GM23338 (cell line): ENCODE data around the gene NPL.

Experiments
- EZH2 ChIP-seq: fragments of 200-600 bp; sonication (generic); IDR thresholded peaks from one replicate; pipeline ENCODE4 v1.8.0; 2017; ENCODE audit warnings: antibody characterized with exemption, mild to moderate bottlenecking, low read depth; ENCODE audit not compliant: unreplicated experiment
- TF ChIP-seq, protein P1 (sequence below), 2 experiments: fragments of 200-600 bp in 1 of 2; sonication (generic) in 1 of 2; conservative IDR thresholded peaks; 2 replicates each; pipeline versions ENCODE4 v1.5.1 to v1.6.1; 2016 to 2017; ENCODE audit warnings: antibody characterized with exemption in 2 of 2, low read depth in 2 of 2, mild to moderate bottlenecking in 2 of 2, moderate library complexity in 1 of 2

DNA sequence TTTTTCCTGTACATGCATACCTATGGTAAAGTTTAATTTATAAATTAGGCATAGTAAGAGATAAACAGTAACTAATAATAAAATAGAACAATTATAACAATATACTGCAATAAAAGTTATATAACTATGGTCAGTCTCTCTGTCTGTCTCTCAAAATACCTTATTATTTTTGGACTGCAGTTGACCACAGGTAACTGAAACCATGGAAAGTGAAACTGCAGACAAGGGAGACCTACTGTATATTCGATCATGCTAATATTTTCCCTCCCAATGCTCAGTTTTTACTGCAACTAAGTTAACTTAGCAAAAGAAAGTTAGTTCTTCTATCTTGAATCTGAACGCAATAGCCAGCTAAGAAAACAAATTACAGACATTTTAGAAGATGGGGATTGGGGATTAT, 37.3 kb downstream of the NPL start:
- no peak for TF ChIP-seq EZH2
- TF ChIP-seq, protein P1, sequence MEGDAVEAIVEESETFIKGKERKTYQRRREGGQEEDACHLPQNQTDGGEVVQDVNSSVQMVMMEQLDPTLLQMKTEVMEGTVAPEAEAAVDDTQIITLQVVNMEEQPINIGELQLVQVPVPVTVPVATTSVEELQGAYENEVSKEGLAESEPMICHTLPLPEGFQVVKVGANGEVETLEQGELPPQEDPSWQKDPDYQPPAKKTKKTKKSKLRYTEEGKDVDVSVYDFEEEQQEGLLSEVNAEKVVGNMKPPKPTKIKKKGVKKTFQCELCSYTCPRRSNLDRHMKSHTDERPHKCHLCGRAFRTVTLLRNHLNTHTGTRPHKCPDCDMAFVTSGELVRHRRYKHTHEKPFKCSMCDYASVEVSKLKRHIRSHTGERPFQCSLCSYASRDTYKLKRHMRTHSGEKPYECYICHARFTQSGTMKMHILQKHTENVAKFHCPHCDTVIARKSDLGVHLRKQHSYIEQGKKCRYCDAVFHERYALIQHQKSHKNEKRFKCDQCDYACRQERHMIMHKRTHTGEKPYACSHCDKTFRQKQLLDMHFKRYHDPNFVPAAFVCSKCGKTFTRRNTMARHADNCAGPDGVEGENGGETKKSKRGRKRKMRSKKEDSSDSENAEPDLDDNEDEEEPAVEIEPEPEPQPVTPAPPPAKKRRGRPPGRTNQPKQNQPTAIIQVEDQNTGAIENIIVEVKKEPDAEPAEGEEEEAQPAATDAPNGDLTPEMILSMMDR (conservative IDR thresholded peaks at IDR 0.05; ENCODE audit: low read depth in 2 of 2) = no peak
